ENCODE measurements around the gene TRIM31. TPM values are rescaled to one million over a fixed set of nuclear protein-coding genes. Genes with fewer than 3 reads are reported as not detected.

Gene TRIM31
- total RNA-seq (2022; extraction: Qiagen RNA extraction; ENCODE audit: low read depth), result 1.3 to 2.2 TPM (median 1.7 TPM) in 5 replicates

GRCh38 chr6:30113003-30113759 lies at the start of gene TRIM31:
TSS of gene TRIM31 (minus strand) at chr6:30113090. CDS start at chr6:30112805, 285 bp downstream.

GRCh38 chr6:30160785-30161531 lies 48.1 kb upstream of the TRIM31 start, which contains the start of gene TRIM10:
TSS of gene TRIM10 (minus strand) at chr6:30161211. CDS start at chr6:30160858, 353 bp downstream.

DNA sequence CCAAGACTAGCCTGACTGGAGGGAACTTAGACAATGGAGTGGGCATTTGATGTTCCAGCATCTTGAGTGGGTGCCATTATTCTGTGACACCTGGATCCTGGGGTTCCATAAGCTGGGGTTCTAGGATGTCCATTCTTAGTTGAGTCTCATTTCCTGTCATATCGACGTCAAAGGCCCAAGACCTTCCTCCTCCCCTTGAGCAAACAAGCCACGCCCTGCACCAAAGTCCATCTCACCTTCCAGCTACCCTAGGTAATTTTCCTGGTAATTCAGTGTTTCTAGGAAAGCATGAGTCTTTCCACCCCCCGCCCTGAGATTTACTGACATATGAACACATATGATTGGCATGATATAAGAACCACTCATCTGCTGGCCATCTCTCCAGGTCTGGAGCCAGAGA lies 22.9 kb upstream of the TRIM31 start, which contains the start of gene TRIM40:
Gene TRIM40 (plus strand): TSS at position 384 of the 400 bp plus-strand sequence. CDS start 897 bp downstream, outside the sequence.

DNA sequence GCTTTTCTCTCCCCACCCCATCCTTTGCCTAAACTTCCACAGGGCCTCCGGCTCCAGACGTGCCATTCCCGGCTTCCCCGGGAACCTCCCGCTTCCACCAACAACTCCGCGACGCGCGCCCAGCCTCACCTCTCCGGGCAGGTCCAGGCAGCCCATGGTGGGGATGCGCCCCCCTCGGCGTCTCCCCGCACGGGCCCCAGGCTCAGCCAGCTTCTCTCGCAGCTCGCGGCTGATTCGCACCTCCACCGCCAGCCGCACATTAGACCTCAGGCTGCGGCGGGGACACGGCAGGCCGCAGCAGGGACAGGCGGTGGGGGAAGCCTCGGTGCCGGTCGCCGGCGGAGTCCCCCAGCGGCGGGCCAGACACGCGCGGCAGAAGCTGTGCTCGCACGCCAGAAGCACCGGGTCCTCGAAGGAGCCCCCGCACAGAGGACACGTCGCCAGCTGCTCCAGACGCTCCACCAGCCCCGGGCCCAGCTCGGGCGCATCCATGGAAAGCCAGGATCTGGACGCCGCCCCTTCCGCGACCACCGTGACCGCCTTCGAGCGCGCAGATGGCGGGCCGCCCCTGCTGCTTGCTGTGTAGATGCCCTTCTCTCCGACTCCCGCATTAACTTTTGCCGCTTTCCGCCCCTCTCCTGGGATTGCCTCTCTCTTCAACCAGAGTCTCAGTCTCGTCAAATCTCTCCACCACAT lies 37.6 kb downstream of the TRIM31 start, which contains the start of gene RNF39:
Gene RNF39 (minus strand): TSS at position 676 of the 696 bp plus-strand sequence. CDS start 184 bp downstream, at position 492.

GRCh38 chr6:30066577-30067459 lies 46.1 kb downstream of the TRIM31 start, which contains the start of gene PPP1R11:
TSS of gene PPP1R11 (plus strand) at chr6:30067198. CDS start at chr6:30067411, 213 bp downstream.

GRCh38 chr6:30061092-30061857 lies 51.6 kb downstream of the TRIM31 start, which contains the start of gene POLR1H:
TSS of gene POLR1H (plus strand) at chr6:30061265. CDS start at chr6:30061525, 260 bp downstream.

Other genes with a start within 250 kb of the TRIM31 start
- 132 to 142 TPM (median 140 TPM) in 5 replicates for gene HLA-A, start 170.6 kb downstream of the TRIM31 start, total RNA-seq (2022; extraction: Qiagen RNA extraction; ENCODE audit: low read depth)
- 30.4 to 34.8 TPM (median 33.1 TPM) in 5 replicates for gene POLR1H, start 51.8 kb downstream of the TRIM31 start, total RNA-seq (2022; extraction: Qiagen RNA extraction; ENCODE audit: low read depth)
- gene PPP1R11, start 45.9 kb downstream of the TRIM31 start, total RNA-seq (2022; extraction: Qiagen RNA extraction; ENCODE audit: low read depth), result 43.1 to 44.3 TPM (median 43.9 TPM) in 5 replicates
- gene RNF39, start 37.3 kb downstream of the TRIM31 start, total RNA-seq (2022; extraction: Qiagen RNA extraction; ENCODE audit: low read depth), result 0.04 to 0.05 TPM in 2 of 5 replicates, not detected in the others
- not detected in 5 replicates for gene TRIM40, start 23.1 kb upstream of the TRIM31 start, total RNA-seq (2022; extraction: Qiagen RNA extraction; ENCODE audit: low read depth)
- gene TRIM10, start 48.1 kb upstream of the TRIM31 start, total RNA-seq (2022; extraction: Qiagen RNA extraction; ENCODE audit: low read depth), result not detected in 5 replicates
- 0.04 TPM in 1 of 5 replicates, not detected in the others for gene TRIM15, start 50.5 kb upstream of the TRIM31 start, total RNA-seq (2022; extraction: Qiagen RNA extraction; ENCODE audit: low read depth)
- gene TRIM26, start 100.3 kb upstream of the TRIM31 start, total RNA-seq (2022; extraction: Qiagen RNA extraction; ENCODE audit: low read depth), result 25.9 to 31.2 TPM (median 26.5 TPM) in 5 replicates
- 7.5 to 8.8 TPM (median 8.3 TPM) in 5 replicates for gene TRIM39, start 213.8 kb upstream of the TRIM31 start, total RNA-seq (2022; extraction: Qiagen RNA extraction; ENCODE audit: low read depth)
- gene RPP21, start 232.1 kb upstream of the TRIM31 start, total RNA-seq (2022; extraction: Qiagen RNA extraction; ENCODE audit: low read depth), result 61.0 to 73.0 TPM (median 64.6 TPM) in 5 replicates

Measured in A549 treated with DMSO at 1 μM for 4 hours (cell line).